ENCODE data around the gene TRIM49D1. TPM values are rescaled to one million over a fixed set of nuclear protein-coding genes. Genes with fewer than 3 reads are reported as not detected.

The TRIM49D1 gene
- total RNA-seq (2021; fragmentation: NEBNext Ultra II Directional; extraction: Animal tissue kit (Norgen Biotek cat#: 25700)) (not detected in 2 replicates), polyA plus RNA-seq (2011; rRNA removed) (not detected in 2 replicates), polyA minus RNA-seq (2011; rRNA and poly(A)+ RNA removed) (not detected in 2 replicates)
- not detected for polyA plus RNA-seq (2011; cell fraction: cytosol; rRNA removed)
- not detected for polyA plus RNA-seq (2011; cell fraction: nucleus; rRNA removed)
- polyA plus RNA-seq (2012, experiment 1 of 2) = not detected in 4 replicates
- not detected for polyA plus RNA-seq (2012, experiment 2 of 2)
- not detected for polyA plus RNA-seq (2013, experiment 1 of 2)
- polyA plus RNA-seq (2013, experiment 2 of 2) = not detected
- polyA minus RNA-seq (2011; cell fraction: cytosol; rRNA and poly(A)+ RNA removed) = not detected
- not detected for polyA minus RNA-seq (2011; cell fraction: nucleus; rRNA and poly(A)+ RNA removed)
- long read RNA-seq, experiment 1 = 0 reads
- long read RNA-seq, experiment 2 = 0 reads

DNA sequence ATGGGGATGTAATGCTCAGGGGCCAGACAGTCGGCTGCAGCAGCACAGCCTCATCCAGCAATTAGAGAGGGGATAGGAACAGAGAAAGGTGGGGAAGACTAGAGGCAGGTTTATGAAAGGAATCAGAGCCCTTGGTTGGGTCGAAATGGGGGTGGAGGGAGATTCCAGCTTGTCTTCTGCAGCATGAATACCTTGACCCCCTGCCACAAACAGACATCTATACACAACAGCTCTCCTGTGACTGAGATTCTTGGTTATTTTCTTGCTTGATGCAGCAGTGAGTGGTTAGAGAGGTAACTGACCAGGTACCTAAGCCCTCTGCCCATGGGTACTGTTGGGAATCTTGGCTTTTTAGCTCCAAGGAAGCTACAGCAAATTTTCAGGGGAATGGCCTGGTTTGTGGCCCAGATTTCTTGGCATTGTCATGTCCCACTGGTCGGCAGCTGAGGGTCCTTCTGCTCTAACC lies at the start of gene TRIM49D1:
TRIM49D1 (minus strand) TSS at position 51 of the 466 bp plus-strand sequence. CDS start 4,535 bp downstream, outside the sequence.
- no peak within 1 kb of the TSS for H4K91ac ChIP-seq (replicated peaks; ENCODE audit: insufficient read length, low read length)
- no peak within 1 kb of the TSS for H3K4me2 ChIP-seq (ENCODE audit: insufficient read depth in 1 of 2, low read depth in 2 of 2, low read length in 2 of 2)
- no peaks in the 10 kb centered on the region for H4K20me1 ChIP-seq (replicated peaks in 1 of 2; ENCODE audit: control insufficient read depth in 1 of 2, insufficient read depth in 2 of 2, low read length in 2 of 2)
- H4K5ac ChIP-seq (ENCODE audit: insufficient read length, low read depth, low read length) = no peak within 1 kb of the TSS
- H3K18ac ChIP-seq (ENCODE audit: extremely low read depth, low read length) = no peak within 1 kb of the TSS
- FAIRE-seq (no peak), DNase-seq (ENCODE audit: low read depth in 1 of 2, low spot score in 2 of 2) (no peak)
- no peak within 1 kb of the TSS for H4K8ac ChIP-seq (ENCODE audit: extremely low read depth, insufficient read depth, low read length)
- no peak within 1 kb of the TSS for H2AK5ac ChIP-seq (ENCODE audit: low read depth, low read length)
- no peaks in the 10 kb centered on the region for H3K9me3 ChIP-seq (ENCODE audit: insufficient read depth in 2 of 2, low read depth in 1 of 2, low read length in 1 of 2)
- no peaks in the 10 kb centered on the region for H3K23me2 ChIP-seq (ENCODE audit: low read depth, low read length)
- H3K14ac ChIP-seq (ENCODE audit: insufficient read length) = no peak within 1 kb of the TSS
- ChIA-PET POLR2A (ENCODE audit: partially characterized antibody) (no interaction called here), CTCF (ENCODE audit: partially characterized antibody) (no interaction called here)
- no peak within 1 kb of the TSS for H2BK12ac ChIP-seq (ENCODE audit: low read depth, low read length)
- no peak within 1 kb of the TSS for H3K9ac ChIP-seq (replicated peaks in 1 of 4; ENCODE audit: extremely low read depth in 1 of 4, low read depth in 3 of 4, low read length in 3 of 4)
- no peak within 1 kb of the TSS for H3K56ac ChIP-seq (replicated peaks; ENCODE audit: insufficient read length, low read depth, low read length)
- H2BK5ac ChIP-seq (ENCODE audit: low read depth, low read length) = no peak within 1 kb of the TSS
- H3K79me2 ChIP-seq (ENCODE audit: control insufficient read depth in 1 of 2, insufficient read depth in 2 of 2, low read length in 2 of 2) = no peaks in the 10 kb centered on the region
- H3K4ac ChIP-seq (replicated peaks; ENCODE audit: insufficient read length, low read depth, low read length) = no peak within 1 kb of the TSS
- H3K27ac ChIP-seq (ENCODE audit: low read depth, low read length) = no peak within 1 kb of the TSS
- no peak within 1 kb of the TSS for H3K23ac ChIP-seq (ENCODE audit: insufficient read length)
- no peak within 1 kb of the TSS for H2BK20ac ChIP-seq (ENCODE audit: low read length)
- no peaks in the 10 kb centered on the region for H3K27me3 ChIP-seq (replicated peaks in 1 of 4; ENCODE audit: control insufficient read depth in 3 of 4, extremely low read depth in 1 of 4, insufficient read depth in 3 of 4, low read length in 3 of 4)
- WGBS, 2 experiments (ENCODE audit: extremely low coverage in 1 of 2, insufficient coverage in 1 of 2, insufficient read length in 1 of 2, insufficient replicate concordance in 2 of 2, low coverage in 1 of 2, low lambda C conversion rate in 2 of 2, missing lambda C conversion rate in 1 of 2) = 90% methylated on average over 3 of the region's 3 CpGs; no CpG with 5 or more reads in 1 of the 2 experiments
- no peaks in the 10 kb centered on the region for H3K4me1 ChIP-seq (replicated peaks in 1 of 4; ENCODE audit: control insufficient read depth in 3 of 4, insufficient read depth in 4 of 4, low read length in 3 of 4)
- no peak within 1 kb of the TSS for H2BK15ac ChIP-seq (ENCODE audit: low read length)
- H3K4me3 ChIP-seq (ENCODE audit: extremely low read depth in 1 of 4, insufficient read depth in 2 of 4, low read depth in 3 of 4, low read length in 4 of 4) = no peak within 1 kb of the TSS
- no peak within 1 kb of the TSS for H2BK120ac ChIP-seq (replicated peaks; ENCODE audit: low read depth, low read length)
- no peaks in the 10 kb centered on the region for H3K36me3 ChIP-seq (ENCODE audit: control insufficient read depth in 2 of 4, insufficient read depth in 4 of 4, low read length in 3 of 4)
- H2AFZ ChIP-seq (ENCODE audit: low read length) = no peak within 1 kb of the TSS
- H3K79me1 ChIP-seq (ENCODE audit: low read depth, low read length) = no peaks in the 10 kb centered on the region
- TF ChIP-seq KDM4A (IDR thresholded peaks at IDR 0.05; ENCODE audit: low read depth, low read length, severe bottlenecking) (no peak), EP300 (IDR thresholded peaks at IDR 0.05; ENCODE audit: borderline replicate concordance in 1 of 2, low read depth in 2 of 2, low read length in 2 of 2) (no peak), RXRA (IDR thresholded peaks at IDR 0.05; ENCODE audit: insufficient read depth, low read depth, low read length) (no peak), EGR1 (IDR thresholded peaks at IDR 0.05; ENCODE audit: borderline replicate concordance, low read depth, low read length) (no peak), SAP30 (IDR thresholded peaks at IDR 0.05; ENCODE audit: insufficient read depth, insufficient replicate concordance, low read length) (no peak), FOSL1 (IDR thresholded peaks at IDR 0.05; ENCODE audit: insufficient read depth, low read depth, low read length) (no peak), CTBP2 (IDR thresholded peaks at IDR 0.05; ENCODE audit: borderline replicate concordance, insufficient read depth, insufficient read length, low read length) (no peak), GTF2F1 (IDR thresholded peaks at IDR 0.05; ENCODE audit: borderline replicate concordance, low read depth, low read length) (no peak)
- TF ChIP-seq, protein P1, sequence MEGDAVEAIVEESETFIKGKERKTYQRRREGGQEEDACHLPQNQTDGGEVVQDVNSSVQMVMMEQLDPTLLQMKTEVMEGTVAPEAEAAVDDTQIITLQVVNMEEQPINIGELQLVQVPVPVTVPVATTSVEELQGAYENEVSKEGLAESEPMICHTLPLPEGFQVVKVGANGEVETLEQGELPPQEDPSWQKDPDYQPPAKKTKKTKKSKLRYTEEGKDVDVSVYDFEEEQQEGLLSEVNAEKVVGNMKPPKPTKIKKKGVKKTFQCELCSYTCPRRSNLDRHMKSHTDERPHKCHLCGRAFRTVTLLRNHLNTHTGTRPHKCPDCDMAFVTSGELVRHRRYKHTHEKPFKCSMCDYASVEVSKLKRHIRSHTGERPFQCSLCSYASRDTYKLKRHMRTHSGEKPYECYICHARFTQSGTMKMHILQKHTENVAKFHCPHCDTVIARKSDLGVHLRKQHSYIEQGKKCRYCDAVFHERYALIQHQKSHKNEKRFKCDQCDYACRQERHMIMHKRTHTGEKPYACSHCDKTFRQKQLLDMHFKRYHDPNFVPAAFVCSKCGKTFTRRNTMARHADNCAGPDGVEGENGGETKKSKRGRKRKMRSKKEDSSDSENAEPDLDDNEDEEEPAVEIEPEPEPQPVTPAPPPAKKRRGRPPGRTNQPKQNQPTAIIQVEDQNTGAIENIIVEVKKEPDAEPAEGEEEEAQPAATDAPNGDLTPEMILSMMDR (IDR thresholded peaks at IDR 0.05; ENCODE audit: control extremely low read depth in 1 of 3, insufficient read depth in 1 of 3, low read depth in 1 of 3, low read length in 3 of 3) = no peak
